Caco-2 (cell line): ENCODE measurements around the gene CACTIN. TPM values are rescaled to one million over a fixed set of nuclear protein-coding genes. Genes with fewer than 3 reads are reported as not detected.

Source experiments
- BruUV-seq: library from RNA; stranded (reverse); fragments of 400-500 nt; replicated peaks from 2 replicates; lab custom pipeline; 2021; lab: Mats Ljungman, UMichigan
- CTCF ChIA-PET: fragments of 300-600 bp; sonication (Branson Sonifier 250); formaldehyde crosslinking; loops from one replicate; lab custom pipeline; 2022; ENCODE audit warnings: antibody characterized with exemption; lab: Charles Lee
- POLR2A ChIA-PET: fragments of 300-600 bp; sonication (Branson Sonifier 250); formaldehyde crosslinking; loops from one replicate; lab custom pipeline; 2022; ENCODE audit warnings: antibody characterized with exemption; lab: Charles Lee
- DNase-seq, 2 experiments: peaks; one replicate each; pipeline versions ENCODE4 v3.0.0 to v3.0.0-alpha.2; 2020 to 2022
- H3K27me3 ChIP-seq: replicated peaks from 2 replicates; pipeline ENCODE4 v1.6.0; 2011; ENCODE audit warnings: low read length; ENCODE audit not compliant: control insufficient read depth, insufficient read depth
- H3K36me3 ChIP-seq: 2 replicates; pipeline ENCODE4 v1.5.1; 2011; ENCODE audit warnings: low read length; ENCODE audit not compliant: control insufficient read depth, insufficient read depth
- H3K4me1 ChIP-seq: fragments of 250-450 bp; sonication (Bioruptor Pico); 2 replicates; pipeline ENCODE4 v1.5.1; 2020; ENCODE audit warnings: mild to moderate bottlenecking
- H3K4me3 ChIP-seq: 2 replicates; pipeline ENCODE4 v1.5.1; 2011; ENCODE audit warnings: low read depth, mild to moderate bottlenecking, control low read depth, low read length
- H3K9me3 ChIP-seq: fragments of 250-450 bp; sonication (Bioruptor Pico); 2 replicates; pipeline ENCODE4 v1.5.1; 2020; ENCODE audit warnings: mild to moderate bottlenecking, moderate library complexity
- H3K27ac Mint-ChIP-seq: one replicate; pipeline ENCODE4 v1.8.0; 2022; ENCODE audit warnings: mixed read lengths; ENCODE audit not compliant: unreplicated experiment
- H3K27me3 Mint-ChIP-seq: one replicate; pipeline ENCODE4 v1.8.0; 2022; ENCODE audit warnings: mixed read lengths; ENCODE audit not compliant: insufficient read depth, unreplicated experiment
- H3K36me3 Mint-ChIP-seq: one replicate; pipeline ENCODE4 v1.8.0; 2022; ENCODE audit warnings: mild to moderate bottlenecking, mixed read lengths; ENCODE audit not compliant: insufficient read depth, unreplicated experiment
- H3K4me1 Mint-ChIP-seq: one replicate; pipeline ENCODE4 v1.8.0; 2022; ENCODE audit warnings: low read depth, mixed read lengths; ENCODE audit not compliant: unreplicated experiment
- H3K4me3 Mint-ChIP-seq: one replicate; pipeline ENCODE4 v1.8.0; 2022; ENCODE audit warnings: mild to moderate bottlenecking, moderate library complexity, mixed read lengths; ENCODE audit not compliant: unreplicated experiment
- H3K9me3 Mint-ChIP-seq: one replicate; pipeline ENCODE4 v1.8.0; 2022; ENCODE audit warnings: mixed read lengths; ENCODE audit not compliant: unreplicated experiment
- CTCF ChIP-seq, 2 experiments: fragments of 200-600 bp in 1 of 2; IDR thresholded peaks; 1 replicate in 1 of 2; 2 replicates in 1 of 2; pipeline versions ENCODE4 v1.5.1 to v1.8.0; 2011 to 2022; ENCODE audit warnings: antibody characterized with exemption in 1 of 2, control low read depth in 1 of 2, inconsistent platforms in 1 of 2, low read depth in 1 of 2, low read length in 1 of 2, mild to moderate bottlenecking in 1 of 2, moderate library complexity in 1 of 2; ENCODE audit not compliant: insufficient read depth in 1 of 2, severe bottlenecking in 1 of 2, unreplicated experiment in 1 of 2
- intact Hi-C: fragments of 100-400 bp; cut with micrococcal nuclease; formaldehyde crosslinking; loops from one replicate; pipeline ENCODE4 v1.10.0; 2022; ENCODE audit not compliant: unreplicated experiment
- total RNA-seq: library from RNA; stranded (reverse); gene quantifications from 2 replicates; pipeline ENCODE4 v1.2.3, GENCODE V29; 2022

The CACTIN gene
- total RNA-seq, 1 experiment from 2014 or later, result 33.9 TPM

- POLR2A ChIA-PET, result no interaction called here
- CTCF ChIA-PET, result no interaction called here
- no peaks in the 10 kb centered on the region for H3K27me3 ChIP-seq
- no TSS peak for BruUV-seq
- no peaks in the 10 kb centered on the region for H3K36me3 ChIP-seq
- H3K9me3 ChIP-seq, result no peaks in the 10 kb centered on the region
- H3K4me3 ChIP-seq, result no peak overlapping the region
- no peak for TF ChIP-seq CTCF (IDR thresholded peaks at IDR 0.05; ENCODE audit: insufficient read depth in 1 of 2, low read depth in 1 of 2, low read length in 1 of 2, severe bottlenecking in 1 of 2, unreplicated experiment in 1 of 2)
- H3K9me3 Mint-ChIP-seq, result no peaks in the 10 kb centered on the region
- H3K4me1 Mint-ChIP-seq, result no peaks in the 10 kb centered on the region
- H3K4me1 ChIP-seq, result no peaks in the 10 kb centered on the region
- no peak for DNase-seq
- no peaks in the 10 kb centered on the region for H3K27me3 Mint-ChIP-seq
- H3K36me3 Mint-ChIP-seq, result peaks cover 19% of the 10 kb centered on the region
- H3K4me3 Mint-ChIP-seq, result no peak overlapping the region
- H3K27ac Mint-ChIP-seq, result no peak overlapping the region
- intact Hi-C loops, result no loop called here
Observed at GRCh38 chr19:3656747-3657394, 30.3 kb upstream of the CACTIN start.

GRCh38 chr19:3656073-3656746, 29.6 kb upstream of the CACTIN start:
- BruUV-seq, result no TSS peak
- H3K36me3 ChIP-seq, result no peaks in the 10 kb centered on the region
- H3K4me3 Mint-ChIP-seq, result no peak overlapping the region
- TF ChIP-seq CTCF (IDR thresholded peaks at IDR 0.05; ENCODE audit: insufficient read depth in 1 of 2, low read depth in 1 of 2, low read length in 1 of 2, severe bottlenecking in 1 of 2, unreplicated experiment in 1 of 2), result no peak
- intact Hi-C loops, result no loop called here
- H3K27me3 ChIP-seq, result no peaks in the 10 kb centered on the region
- DNase-seq, result no peak
- no peaks in the 10 kb centered on the region for H3K4me1 ChIP-seq
- CTCF ChIA-PET, result no interaction called here
- no peaks in the 10 kb centered on the region for H3K27me3 Mint-ChIP-seq
- no peak overlapping the region for H3K4me3 ChIP-seq
- H3K27ac Mint-ChIP-seq, result no peak overlapping the region
- POLR2A ChIA-PET, result no interaction called here
- peaks cover 19% of the 10 kb centered on the region for H3K36me3 Mint-ChIP-seq
- no peaks in the 10 kb centered on the region for H3K9me3 Mint-ChIP-seq
- H3K4me1 Mint-ChIP-seq, result no peaks in the 10 kb centered on the region
- no peaks in the 10 kb centered on the region for H3K9me3 ChIP-seq

- H3K36me3 Mint-ChIP-seq, result peaks cover 22% of the 10 kb centered on the region
- ChIA-PET CTCF (no interaction called here), POLR2A (interaction anchor here (0.6 kb wide), 1 partner anchor 80 kb away, joined by 3 read pairs; no protein-coding TSS in a partner anchor)
- DNase-seq, result no peak
- no peaks in the 10 kb centered on the region for H3K4me1 ChIP-seq
- H3K27me3 ChIP-seq, result no peaks in the 10 kb centered on the region
- H3K9me3 Mint-ChIP-seq, result no peaks in the 10 kb centered on the region
- H3K4me1 Mint-ChIP-seq, result no peaks in the 10 kb centered on the region
- no peaks in the 10 kb centered on the region for H3K27me3 Mint-ChIP-seq
- H3K4me3 Mint-ChIP-seq, result no peak overlapping the region
- no peaks in the 10 kb centered on the region for H3K9me3 ChIP-seq
- no peak overlapping the region for H3K4me3 ChIP-seq
- no TSS peak for BruUV-seq
- no peak overlapping the region for H3K27ac Mint-ChIP-seq
- TF ChIP-seq CTCF (IDR thresholded peaks at IDR 0.05; ENCODE audit: insufficient read depth in 1 of 2, low read depth in 1 of 2, low read length in 1 of 2, severe bottlenecking in 1 of 2, unreplicated experiment in 1 of 2), result no peak
- intact Hi-C loops, result no loop called here
- H3K36me3 ChIP-seq, result no peaks in the 10 kb centered on the region
Observed at GRCh38 chr19:3655402-3656072, 28.9 kb upstream of the CACTIN start.
